ENCODE measurements around the gene UNC50.

DNA sequence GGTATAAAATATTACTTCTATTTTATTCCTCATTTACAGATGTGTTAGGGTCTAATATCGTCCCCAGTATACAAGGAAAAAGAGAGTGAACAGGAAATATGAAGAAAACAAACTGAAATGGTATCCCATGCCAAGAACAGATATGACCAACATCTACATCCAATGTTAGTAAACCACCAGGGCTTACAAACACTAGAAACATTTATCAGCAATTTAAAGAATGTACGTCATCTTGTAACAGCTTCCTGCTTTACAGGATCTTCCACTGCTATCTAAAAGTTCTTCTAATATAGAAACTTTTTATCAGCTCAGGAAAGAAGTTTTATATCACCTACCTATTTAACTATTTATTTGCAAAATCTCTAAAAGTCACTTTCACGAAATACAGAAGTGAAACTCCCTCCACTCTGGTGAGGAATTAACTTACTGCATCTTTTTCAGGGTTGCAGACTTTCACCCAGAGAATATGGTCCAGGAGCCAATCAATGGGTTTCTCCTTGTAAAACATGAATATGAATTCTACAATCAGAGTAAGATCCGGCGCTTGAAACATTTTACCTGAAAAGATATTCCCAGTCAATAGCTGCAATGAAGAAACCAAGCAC is 35.2 kb downstream of the UNC50 start:
- no peak for TF ChIP-seq EZH2 (IDR thresholded peaks at IDR 0.05)
- TF ChIP-seq, protein P1, sequence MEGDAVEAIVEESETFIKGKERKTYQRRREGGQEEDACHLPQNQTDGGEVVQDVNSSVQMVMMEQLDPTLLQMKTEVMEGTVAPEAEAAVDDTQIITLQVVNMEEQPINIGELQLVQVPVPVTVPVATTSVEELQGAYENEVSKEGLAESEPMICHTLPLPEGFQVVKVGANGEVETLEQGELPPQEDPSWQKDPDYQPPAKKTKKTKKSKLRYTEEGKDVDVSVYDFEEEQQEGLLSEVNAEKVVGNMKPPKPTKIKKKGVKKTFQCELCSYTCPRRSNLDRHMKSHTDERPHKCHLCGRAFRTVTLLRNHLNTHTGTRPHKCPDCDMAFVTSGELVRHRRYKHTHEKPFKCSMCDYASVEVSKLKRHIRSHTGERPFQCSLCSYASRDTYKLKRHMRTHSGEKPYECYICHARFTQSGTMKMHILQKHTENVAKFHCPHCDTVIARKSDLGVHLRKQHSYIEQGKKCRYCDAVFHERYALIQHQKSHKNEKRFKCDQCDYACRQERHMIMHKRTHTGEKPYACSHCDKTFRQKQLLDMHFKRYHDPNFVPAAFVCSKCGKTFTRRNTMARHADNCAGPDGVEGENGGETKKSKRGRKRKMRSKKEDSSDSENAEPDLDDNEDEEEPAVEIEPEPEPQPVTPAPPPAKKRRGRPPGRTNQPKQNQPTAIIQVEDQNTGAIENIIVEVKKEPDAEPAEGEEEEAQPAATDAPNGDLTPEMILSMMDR (IDR thresholded peaks at IDR 0.05), result no peak
- no peak for TF ChIP-seq EZH2phosphoT487 (IDR thresholded peaks at IDR 0.05)
